ENCODE measurements around the gene PLD1. TPM values are rescaled to one million over a fixed set of nuclear protein-coding genes. Genes with fewer than 3 reads are reported as not detected.
"Not testable (repeated sequence)": the region's sequence is repeated elsewhere in the genome, so short reads cannot be mapped to it uniquely, and the experiment has no call there.

Gene PLD1
- polyA plus RNA-seq, 1 donor: 87.6 TPM

GRCh38 chr3:171564748-171565480 lies 245.4 kb downstream of the PLD1 start:
- Histone ChIP-seq H3K4me3 (ENCODE audit: low read length) (no peak overlapping the region), H3K9me3 (ENCODE audit: control insufficient read depth, low read depth, low read length) (no peaks in the 10 kb centered on the region), H3K36me3 (ENCODE audit: control insufficient read depth, insufficient read depth, low read length) (no peaks in the 10 kb centered on the region), H3K27ac (ENCODE audit: low read length) (no peak overlapping the region), H3K4me1 (ENCODE audit: control insufficient read depth, insufficient read depth, low read length) (no peaks in the 10 kb centered on the region), H3K27me3 (ENCODE audit: control insufficient read depth, insufficient read depth, low read length) (no peaks in the 10 kb centered on the region)
- 92% methylated on average over 3 of the region's 6 CpGs for WGBS (ENCODE audit: insufficient coverage, low lambda C conversion rate)
- no peak for DNase-seq

GRCh38 chr3:171563298-171563697 lies 247.0 kb downstream of the PLD1 start:
- H3K27me3 ChIP-seq (ENCODE audit: control insufficient read depth, insufficient read depth, low read length): no peaks in the 10 kb centered on the region
- H3K9me3 ChIP-seq (ENCODE audit: control insufficient read depth, low read depth, low read length): no peaks in the 10 kb centered on the region
- no peaks in the 10 kb centered on the region for H3K4me1 ChIP-seq (ENCODE audit: control insufficient read depth, insufficient read depth, low read length)
- H3K36me3 ChIP-seq (ENCODE audit: control insufficient read depth, insufficient read depth, low read length): no peaks in the 10 kb centered on the region
- no peak overlapping the region for H3K4me3 ChIP-seq (ENCODE audit: low read length)
- no peak overlapping the region for H3K27ac ChIP-seq (ENCODE audit: low read length)
- DNase-seq: no peak
- WGBS (ENCODE audit: insufficient coverage, low lambda C conversion rate): no CpG with 5 or more reads among the region's 6 CpGs

GRCh38 chr3:171562459-171562858 lies 247.8 kb downstream of the PLD1 start:
- H3K4me1 ChIP-seq (ENCODE audit: control insufficient read depth, insufficient read depth, low read length); DNase-seq; H3K9me3 ChIP-seq (ENCODE audit: control insufficient read depth, low read depth, low read length); H3K4me3 ChIP-seq (ENCODE audit: low read length); H3K27ac ChIP-seq (ENCODE audit: low read length); H3K36me3 ChIP-seq (ENCODE audit: control insufficient read depth, insufficient read depth, low read length); H3K27me3 ChIP-seq (ENCODE audit: control insufficient read depth, insufficient read depth, low read length): not testable (repeated sequence)
- no CpG with 5 or more reads among the region's 1 CpG for WGBS (ENCODE audit: insufficient coverage, low lambda C conversion rate)

GRCh38 chr3:171561596-171562323 lies 248.5 kb downstream of the PLD1 start:
- Histone ChIP-seq H3K27me3 (ENCODE audit: control insufficient read depth, insufficient read depth, low read length) (no peaks in the 10 kb centered on the region), H3K4me1 (ENCODE audit: control insufficient read depth, insufficient read depth, low read length) (no peaks in the 10 kb centered on the region), H3K4me3 (ENCODE audit: low read length) (no peak overlapping the region), H3K9me3 (ENCODE audit: control insufficient read depth, low read depth, low read length) (no peaks in the 10 kb centered on the region), H3K27ac (ENCODE audit: low read length) (no peak overlapping the region), H3K36me3 (ENCODE audit: control insufficient read depth, insufficient read depth, low read length) (no peaks in the 10 kb centered on the region)
- WGBS (ENCODE audit: insufficient coverage, low lambda C conversion rate): 83% methylated on average over 1 of the region's 5 CpGs
- DNase-seq: no peak

GRCh38 chr3:171559586-171559985 lies 250.7 kb downstream of the PLD1 start:
- WGBS (ENCODE audit: insufficient coverage, low lambda C conversion rate): no CpG with 5 or more reads among the region's 7 CpGs

GRCh38 chr3:171558188-171558696 lies 252.0 kb downstream of the PLD1 start:
- H3K9me3 ChIP-seq (ENCODE audit: control insufficient read depth, low read depth, low read length): no peaks in the 10 kb centered on the region
- no peaks in the 10 kb centered on the region for H3K27me3 ChIP-seq (ENCODE audit: control insufficient read depth, insufficient read depth, low read length)
- no peak overlapping the region for H3K27ac ChIP-seq (ENCODE audit: low read length)
- no peaks in the 10 kb centered on the region for H3K36me3 ChIP-seq (ENCODE audit: control insufficient read depth, insufficient read depth, low read length)
- WGBS (ENCODE audit: insufficient coverage, low lambda C conversion rate): 83% methylated on average over 1 of the region's 3 CpGs
- DNase-seq: no peak
- H3K4me1 ChIP-seq (ENCODE audit: control insufficient read depth, insufficient read depth, low read length): no peaks in the 10 kb centered on the region
- no peak overlapping the region for H3K4me3 ChIP-seq (ENCODE audit: low read length)

More at GRCh38 chr3:171559586-171559985, 250.7 kb downstream of the PLD1 start:
- Histone ChIP-seq H3K36me3 (ENCODE audit: control insufficient read depth, insufficient read depth, low read length) (no peaks in the 10 kb centered on the region), H3K27me3 (ENCODE audit: control insufficient read depth, insufficient read depth, low read length) (no peaks in the 10 kb centered on the region), H3K4me1 (ENCODE audit: control insufficient read depth, insufficient read depth, low read length) (no peaks in the 10 kb centered on the region), H3K9me3 (ENCODE audit: control insufficient read depth, low read depth, low read length) (no peaks in the 10 kb centered on the region), H3K4me3 (ENCODE audit: low read length) (no peak overlapping the region), H3K27ac (ENCODE audit: low read length) (no peak overlapping the region)
- DNase-seq: no peak

GRCh38 chr3:171557173-171557572 lies 253.1 kb downstream of the PLD1 start:
- H3K4me3 ChIP-seq (ENCODE audit: low read length): no peak overlapping the region

GRCh38 chr3:171556574-171557145 lies 253.6 kb downstream of the PLD1 start:
- H3K4me1 ChIP-seq (ENCODE audit: control insufficient read depth, insufficient read depth, low read length): no peaks in the 10 kb centered on the region
- H3K9me3 ChIP-seq (ENCODE audit: control insufficient read depth, low read depth, low read length): no peaks in the 10 kb centered on the region
- no peak overlapping the region for H3K27ac ChIP-seq (ENCODE audit: low read length)
- DNase-seq: peak in 1 of 2 donors; percentile 14
- no CpG with 5 or more reads among the region's 4 CpGs for WGBS (ENCODE audit: insufficient coverage, low lambda C conversion rate)
- no peaks in the 10 kb centered on the region for H3K27me3 ChIP-seq (ENCODE audit: control insufficient read depth, insufficient read depth, low read length)
- no peak overlapping the region for H3K4me3 ChIP-seq (ENCODE audit: low read length)
- no peaks in the 10 kb centered on the region for H3K36me3 ChIP-seq (ENCODE audit: control insufficient read depth, insufficient read depth, low read length)

More at GRCh38 chr3:171557173-171557572, 253.1 kb downstream of the PLD1 start:
- H3K4me1 ChIP-seq (ENCODE audit: control insufficient read depth, insufficient read depth, low read length): no peaks in the 10 kb centered on the region
- no peak overlapping the region for H3K27ac ChIP-seq (ENCODE audit: low read length)
- H3K9me3 ChIP-seq (ENCODE audit: control insufficient read depth, low read depth, low read length): no peaks in the 10 kb centered on the region
- H3K36me3 ChIP-seq (ENCODE audit: control insufficient read depth, insufficient read depth, low read length): no peaks in the 10 kb centered on the region
- no peaks in the 10 kb centered on the region for H3K27me3 ChIP-seq (ENCODE audit: control insufficient read depth, insufficient read depth, low read length)
- DNase-seq: no peak

GRCh38 chr3:171556148-171556547 lies 254.1 kb downstream of the PLD1 start:
- no peak for DNase-seq
- Histone ChIP-seq H3K27ac (ENCODE audit: low read length) (no peak overlapping the region), H3K9me3 (ENCODE audit: control insufficient read depth, low read depth, low read length) (no peaks in the 10 kb centered on the region), H3K4me1 (ENCODE audit: control insufficient read depth, insufficient read depth, low read length) (no peaks in the 10 kb centered on the region), H3K27me3 (ENCODE audit: control insufficient read depth, insufficient read depth, low read length) (no peaks in the 10 kb centered on the region), H3K4me3 (ENCODE audit: low read length) (no peak overlapping the region), H3K36me3 (ENCODE audit: control insufficient read depth, insufficient read depth, low read length) (no peaks in the 10 kb centered on the region)
- no CpG with 5 or more reads among the region's 5 CpGs for WGBS (ENCODE audit: insufficient coverage, low lambda C conversion rate)

GRCh38 chr3:171553086-171553485 lies 257.2 kb downstream of the PLD1 start:
- H3K36me3 ChIP-seq (ENCODE audit: control insufficient read depth, insufficient read depth, low read length): no peaks in the 10 kb centered on the region
- no peaks in the 10 kb centered on the region for H3K27me3 ChIP-seq (ENCODE audit: control insufficient read depth, insufficient read depth, low read length)
- DNase-seq: no peak
- 83% methylated on average over 2 of the region's 2 CpGs for WGBS (ENCODE audit: insufficient coverage, low lambda C conversion rate)
- no peak overlapping the region for H3K4me3 ChIP-seq (ENCODE audit: low read length)
- no peak overlapping the region for H3K27ac ChIP-seq (ENCODE audit: low read length)
- peaks cover 4% of the 10 kb centered on the region for H3K4me1 ChIP-seq (ENCODE audit: control insufficient read depth, insufficient read depth, low read length)
- no peaks in the 10 kb centered on the region for H3K9me3 ChIP-seq (ENCODE audit: control insufficient read depth, low read depth, low read length)

Data from large intestine (tissue), 3 donors.